WERI-Rb-1 (cell line): ENCODE data around the gene AHR.

Experiments used
- DNase-seq: peaks from one replicate; pipeline ENCODE4 v3.0.0-alpha.2; 2020
- H3K27ac ChIP-seq: fragments of 250-450 bp; sonication (Bioruptor Pico); 2 replicates; pipeline ENCODE4 v1.5.1; 2020; ENCODE audit warnings: mild to moderate bottlenecking, moderate library complexity
- H3K27me3 ChIP-seq: fragments of 250-450 bp; sonication (Bioruptor Pico); 2 replicates; pipeline ENCODE4 v1.5.1; 2021; ENCODE audit warnings: mild to moderate bottlenecking, low read depth, moderate library complexity; ENCODE audit not compliant: insufficient read depth, severe bottlenecking
- H3K36me3 ChIP-seq: fragments of 250-450 bp; sonication (Bioruptor Pico); 2 replicates; pipeline ENCODE4 v1.5.1; 2020; ENCODE audit warnings: mild to moderate bottlenecking, moderate library complexity
- H3K4me3 ChIP-seq: 2 replicates; pipeline ENCODE4 v1.5.1; 2011; ENCODE audit warnings: low read depth, mild to moderate bottlenecking, control low read depth, low read length
- H3K9me3 ChIP-seq: fragments of 250-450 bp; sonication (Bioruptor Pico); 2 replicates; pipeline ENCODE4 v1.5.1; 2021; ENCODE audit warnings: mild to moderate bottlenecking, moderate library complexity; ENCODE audit not compliant: severe bottlenecking
- TF ChIP-seq, protein P1 (sequence below): IDR thresholded peaks from 2 replicates; pipeline ENCODE4 v1.5.1; 2011; ENCODE audit warnings: low read depth, mild to moderate bottlenecking, control low read depth, inconsistent platforms, low read length

Gene AHR

DNA sequence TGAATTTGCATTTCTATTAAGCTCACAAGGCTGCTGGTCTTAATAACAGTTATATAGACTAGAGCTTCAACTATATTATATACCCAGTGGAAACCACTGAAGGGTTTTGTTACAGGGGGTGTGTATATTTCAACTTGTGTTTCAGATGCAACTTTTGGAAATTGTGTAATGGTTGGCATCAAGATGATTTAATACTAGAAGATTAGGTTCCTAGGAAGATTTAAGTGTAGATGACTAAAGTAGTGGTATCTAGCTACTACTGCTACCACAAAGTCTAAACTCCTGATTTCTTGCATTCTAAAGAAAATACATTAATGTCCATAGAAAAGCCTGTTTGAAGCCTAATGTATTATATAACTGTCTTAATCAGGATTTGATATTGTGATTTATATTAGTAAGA, 30.2 kb downstream of the AHR start:
- TF ChIP-seq, protein P1, sequence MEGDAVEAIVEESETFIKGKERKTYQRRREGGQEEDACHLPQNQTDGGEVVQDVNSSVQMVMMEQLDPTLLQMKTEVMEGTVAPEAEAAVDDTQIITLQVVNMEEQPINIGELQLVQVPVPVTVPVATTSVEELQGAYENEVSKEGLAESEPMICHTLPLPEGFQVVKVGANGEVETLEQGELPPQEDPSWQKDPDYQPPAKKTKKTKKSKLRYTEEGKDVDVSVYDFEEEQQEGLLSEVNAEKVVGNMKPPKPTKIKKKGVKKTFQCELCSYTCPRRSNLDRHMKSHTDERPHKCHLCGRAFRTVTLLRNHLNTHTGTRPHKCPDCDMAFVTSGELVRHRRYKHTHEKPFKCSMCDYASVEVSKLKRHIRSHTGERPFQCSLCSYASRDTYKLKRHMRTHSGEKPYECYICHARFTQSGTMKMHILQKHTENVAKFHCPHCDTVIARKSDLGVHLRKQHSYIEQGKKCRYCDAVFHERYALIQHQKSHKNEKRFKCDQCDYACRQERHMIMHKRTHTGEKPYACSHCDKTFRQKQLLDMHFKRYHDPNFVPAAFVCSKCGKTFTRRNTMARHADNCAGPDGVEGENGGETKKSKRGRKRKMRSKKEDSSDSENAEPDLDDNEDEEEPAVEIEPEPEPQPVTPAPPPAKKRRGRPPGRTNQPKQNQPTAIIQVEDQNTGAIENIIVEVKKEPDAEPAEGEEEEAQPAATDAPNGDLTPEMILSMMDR, result no peak
- no peak for DNase-seq
- no peaks in the 10 kb centered on the region for H3K27me3 ChIP-seq
- H3K4me3 ChIP-seq, result no peak overlapping the region
- H3K9me3 ChIP-seq, result no peaks in the 10 kb centered on the region
- H3K27ac ChIP-seq, result no peak overlapping the region
- no peaks in the 10 kb centered on the region for H3K36me3 ChIP-seq

DNA sequence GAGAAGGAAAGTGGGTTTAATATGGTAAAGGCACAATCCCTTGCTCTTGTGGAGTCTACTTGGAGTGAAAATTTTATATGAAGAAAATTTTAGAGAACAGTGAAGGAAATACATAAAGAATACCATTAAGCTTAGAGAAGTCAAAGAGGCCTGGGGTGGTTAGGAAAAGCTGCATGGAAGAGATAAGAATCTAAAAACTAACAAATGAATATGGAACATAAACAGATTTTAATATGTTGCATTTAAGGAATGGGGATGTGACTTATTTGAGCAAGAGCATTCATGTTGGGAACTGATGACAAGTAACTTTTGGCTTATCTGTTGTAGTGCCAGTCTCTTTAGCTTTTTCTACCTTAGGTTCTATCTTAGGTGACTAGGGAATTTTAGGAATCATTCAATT, 31.0 kb downstream of the AHR start:
- Histone ChIP-seq H3K36me3 (no peaks in the 10 kb centered on the region), H3K4me3 (no peak overlapping the region), H3K27ac (no peak overlapping the region), H3K27me3 (no peaks in the 10 kb centered on the region), H3K9me3 (no peaks in the 10 kb centered on the region)
- TF ChIP-seq, protein P1, result no peak
- DNase-seq, result no peak

DNA sequence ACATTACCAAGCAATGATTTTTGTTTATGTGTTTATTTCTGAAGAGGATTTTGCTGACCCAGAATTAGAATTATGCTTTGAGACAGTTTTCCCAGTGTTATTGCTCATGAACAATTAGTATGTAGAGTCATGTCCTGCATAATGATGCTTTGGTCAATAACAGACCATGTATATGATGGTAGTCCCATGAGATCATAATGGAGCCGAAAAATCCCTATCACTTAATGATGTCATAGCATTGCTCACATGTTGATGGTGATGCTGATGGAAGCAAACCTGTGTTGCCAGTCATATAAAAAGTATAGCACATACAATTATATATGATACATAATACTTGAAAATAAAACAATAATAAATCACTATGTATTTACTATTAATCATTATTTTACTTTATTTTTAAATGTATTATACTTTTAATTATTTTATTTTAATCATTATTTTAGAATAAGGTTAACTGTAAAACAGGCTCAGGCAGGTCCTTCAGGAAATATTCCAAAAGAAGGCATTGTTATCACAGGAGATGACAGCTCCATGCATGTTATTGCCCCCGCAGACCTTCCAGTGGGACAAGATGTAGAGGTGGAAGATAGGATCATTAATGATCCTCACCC, 33.5 kb downstream of the AHR start:
- Histone ChIP-seq H3K27ac (no peak overlapping the region), H3K27me3 (no peaks in the 10 kb centered on the region), H3K4me3 (no peak overlapping the region), H3K9me3 (no peaks in the 10 kb centered on the region), H3K36me3 (no peaks in the 10 kb centered on the region)
- TF ChIP-seq, protein P1, result no peak
- no peak for DNase-seq

- Histone ChIP-seq H3K4me3 (no peak overlapping the region), H3K27me3 (no peaks in the 10 kb centered on the region), H3K36me3 (no peaks in the 10 kb centered on the region), H3K9me3 (no peaks in the 10 kb centered on the region), H3K27ac (no peak overlapping the region)
- no peak for DNase-seq
- TF ChIP-seq, protein P1, result no peak
These were observed 34.8 kb downstream of the AHR start for GRCh38 chr7:17333221-17333620.

GRCh38 chr7:17336168-17336567, 37.7 kb downstream of the AHR start:
- H3K27ac ChIP-seq, result no peak overlapping the region
- TF ChIP-seq, protein P1, result no peak
- no peaks in the 10 kb centered on the region for H3K36me3 ChIP-seq
- H3K27me3 ChIP-seq, result no peaks in the 10 kb centered on the region
- no peaks in the 10 kb centered on the region for H3K9me3 ChIP-seq
- DNase-seq, result no peak
- no peak overlapping the region for H3K4me3 ChIP-seq

GRCh38 chr7:17339139-17339538, 40.7 kb downstream of the AHR start:
- H3K27me3 ChIP-seq, result no peaks in the 10 kb centered on the region
- H3K36me3 ChIP-seq, result no peaks in the 10 kb centered on the region
- H3K4me3 ChIP-seq, result no peak overlapping the region
- H3K27ac ChIP-seq, result no peak overlapping the region
- DNase-seq, result no peak
- no peaks in the 10 kb centered on the region for H3K9me3 ChIP-seq
- TF ChIP-seq, protein P1, result no peak
